Stimulated activated CD4-positive, alpha-beta T cell treated with anti-CD3 and anti-CD28 coated beads, Interleukin-12 subunit alpha, Interleukin-12 subunit beta, amount 100 ng/mL, for 24 hours (primary cell): ENCODE data around the gene FHOD3.

Experiments used
- DNase-seq, 2 experiments: peaks; one replicate each; pipeline ENCODE4 v3.0.0-alpha.2; 2020; ENCODE audit warnings: low read depth in 2 of 2

The FHOD3 gene

GRCh38 chr18:36322734-36323133 is 25.2 kb downstream of the FHOD3 start:
- DNase-seq = no peak

- no peak for DNase-seq
Measured at GRCh38 chr18:36323421-36323820, 25.9 kb downstream of the FHOD3 start.

- no peak for DNase-seq
Measured at GRCh38 chr18:36325846-36326245, 28.3 kb downstream of the FHOD3 start.

- no peak for DNase-seq
Measured at GRCh38 chr18:36326771-36327170, 29.3 kb downstream of the FHOD3 start.

- DNase-seq = no peak
Measured at GRCh38 chr18:36327352-36328316, 30.1 kb downstream of the FHOD3 start.

- no peak for DNase-seq
Measured at GRCh38 chr18:36328385-36328858, 30.9 kb downstream of the FHOD3 start.

GRCh38 chr18:36328916-36329315 is 31.4 kb downstream of the FHOD3 start:
- DNase-seq = no peak

- no peak for DNase-seq
Measured at GRCh38 chr18:36329684-36330434, 32.3 kb downstream of the FHOD3 start.

GRCh38 chr18:36330435-36331052 is 33.0 kb downstream of the FHOD3 start:
- DNase-seq = no peak

- no peak for DNase-seq
Measured at GRCh38 chr18:36331521-36331971, 34.0 kb downstream of the FHOD3 start.

GRCh38 chr18:36333414-36333813 is 35.9 kb downstream of the FHOD3 start:
- DNase-seq = no peak

- DNase-seq = no peak
Measured at GRCh38 chr18:36334798-36335197, 37.3 kb downstream of the FHOD3 start.

- DNase-seq = no peak
Measured at GRCh38 chr18:36335476-36336279, 38.2 kb downstream of the FHOD3 start.

GRCh38 chr18:36337679-36338402 is 40.3 kb downstream of the FHOD3 start:
- DNase-seq = no peak

GRCh38 chr18:36338403-36338933 is 41.0 kb downstream of the FHOD3 start:
- no peak for DNase-seq

- no peak for DNase-seq
Measured at GRCh38 chr18:36340246-36340645, 42.7 kb downstream of the FHOD3 start.

- DNase-seq = no peak
Measured at GRCh38 chr18:36341944-36342343, 44.4 kb downstream of the FHOD3 start.

- DNase-seq = no peak
Measured at GRCh38 chr18:36348331-36348730, 50.8 kb downstream of the FHOD3 start.

GRCh38 chr18:36348971-36349417 is 51.5 kb downstream of the FHOD3 start:
- DNase-seq = no peak

GRCh38 chr18:36349552-36349951 is 52.0 kb downstream of the FHOD3 start:
- DNase-seq = no peak
